Esophagus (tissue), 2 donors: ENCODE results near the gene GCGR. TPM values are rescaled to one million over a fixed set of nuclear protein-coding genes. Genes with fewer than 3 reads are reported as not detected.

Experiments
- H3K27ac ChIP-seq, 2 donors: one replicate each; pipeline ENCODE4 v1.5.1; 2013; ENCODE audit warnings: low read depth in 2 of 2, mild to moderate bottlenecking in 2 of 2, inconsistent platforms in 1 of 2, low read length in 1 of 2, moderate library complexity in 1 of 2
- H3K27me3 ChIP-seq, 2 donors: one replicate each; pipeline ENCODE4 v1.6.1; 2013; ENCODE audit warnings: low read length in 2 of 2, control low read depth in 1 of 2, mild to moderate bottlenecking in 1 of 2; ENCODE audit not compliant: insufficient read depth in 2 of 2, control insufficient read depth in 1 of 2
- H3K36me3 ChIP-seq, 2 donors: one replicate each; pipeline ENCODE4 v1.6.1; 2013; ENCODE audit warnings: low read length in 1 of 2; ENCODE audit not compliant: control insufficient read depth in 2 of 2, insufficient read depth in 2 of 2
- H3K4me1 ChIP-seq, 2 donors: one replicate each; pipeline ENCODE4 v1.6.1; 2013; ENCODE audit warnings: low read length in 1 of 2; ENCODE audit not compliant: control insufficient read depth in 2 of 2, insufficient read depth in 2 of 2
- H3K4me3 ChIP-seq, 2 donors: one replicate each; pipeline ENCODE4 v1.5.1; 2013; ENCODE audit warnings: low read length in 2 of 2, mild to moderate bottlenecking in 2 of 2, low read depth in 1 of 2, moderate library complexity in 1 of 2
- H3K9me3 ChIP-seq, 2 donors: one replicate each; pipeline ENCODE4 v1.6.1; 2013; ENCODE audit warnings: mild to moderate bottlenecking in 2 of 2, low read depth in 1 of 2, low read length in 1 of 2, moderate library complexity in 1 of 2; ENCODE audit not compliant: control insufficient read depth in 2 of 2, insufficient read depth in 1 of 2
- WGBS, 2 donors: extraction: QIAGEN DNeasy Blood & Tissue Kit; methylation state at CpG; one replicate each; pipeline ENCODE4 v1.1.7; 2013; 5-methylcytosine and 5-hydroxymethylcytosine counted together
- polyA plus RNA-seq, 2 donors: library from polyadenylated mRNA; stranded (reverse); fragments of 200-250 nt; gene quantifications; one replicate each; pipeline ENCODE4 v1.2.3, GENCODE V29; 2013
- donor health status: healthy with polysubstance abuse.
- donor health status: Bipolar disorder and iron deficiency.

Gene GCGR
- polyA plus RNA-seq, 2 donors, result 0.11 to 0.14 TPM

DNA sequence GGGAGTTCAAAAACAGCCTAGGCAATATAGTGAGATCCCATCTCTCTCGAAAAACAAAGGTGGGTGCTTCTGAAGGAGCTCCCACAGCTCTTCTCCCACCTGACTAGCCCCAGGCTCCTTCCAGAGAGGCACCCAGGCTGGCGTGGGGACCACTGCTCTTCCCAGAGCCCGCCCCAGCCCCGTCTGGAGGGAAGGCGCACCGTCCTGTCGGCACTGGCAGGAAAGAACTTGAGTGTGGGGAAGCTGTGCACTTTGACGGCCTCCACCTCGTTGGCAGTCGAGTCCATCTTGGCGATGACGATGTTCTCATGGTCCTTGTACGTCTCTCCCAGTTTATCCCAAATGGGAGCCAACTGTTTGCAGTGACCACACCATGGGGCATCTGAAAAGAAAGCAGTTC, 41.4 kb downstream of the GCGR start:
- 89 to 92% methylated on average over 13 of the region's 13 CpGs for WGBS, 2 donors
- H3K9me3 ChIP-seq, result no peaks in the 10 kb centered on the region
- H3K4me3 ChIP-seq, result no peak overlapping the region
- peaks cover 27 to 52% of the 10 kb centered on the region in 2 donors for H3K36me3 ChIP-seq
- H3K27ac ChIP-seq, result peak overlapping the region in 1 of 2 donors; percentile 14
- H3K4me1 ChIP-seq, result peaks cover 0 to 12% of the 10 kb centered on the region in 2 donors
- no peaks in the 10 kb centered on the region for H3K27me3 ChIP-seq

DNA sequence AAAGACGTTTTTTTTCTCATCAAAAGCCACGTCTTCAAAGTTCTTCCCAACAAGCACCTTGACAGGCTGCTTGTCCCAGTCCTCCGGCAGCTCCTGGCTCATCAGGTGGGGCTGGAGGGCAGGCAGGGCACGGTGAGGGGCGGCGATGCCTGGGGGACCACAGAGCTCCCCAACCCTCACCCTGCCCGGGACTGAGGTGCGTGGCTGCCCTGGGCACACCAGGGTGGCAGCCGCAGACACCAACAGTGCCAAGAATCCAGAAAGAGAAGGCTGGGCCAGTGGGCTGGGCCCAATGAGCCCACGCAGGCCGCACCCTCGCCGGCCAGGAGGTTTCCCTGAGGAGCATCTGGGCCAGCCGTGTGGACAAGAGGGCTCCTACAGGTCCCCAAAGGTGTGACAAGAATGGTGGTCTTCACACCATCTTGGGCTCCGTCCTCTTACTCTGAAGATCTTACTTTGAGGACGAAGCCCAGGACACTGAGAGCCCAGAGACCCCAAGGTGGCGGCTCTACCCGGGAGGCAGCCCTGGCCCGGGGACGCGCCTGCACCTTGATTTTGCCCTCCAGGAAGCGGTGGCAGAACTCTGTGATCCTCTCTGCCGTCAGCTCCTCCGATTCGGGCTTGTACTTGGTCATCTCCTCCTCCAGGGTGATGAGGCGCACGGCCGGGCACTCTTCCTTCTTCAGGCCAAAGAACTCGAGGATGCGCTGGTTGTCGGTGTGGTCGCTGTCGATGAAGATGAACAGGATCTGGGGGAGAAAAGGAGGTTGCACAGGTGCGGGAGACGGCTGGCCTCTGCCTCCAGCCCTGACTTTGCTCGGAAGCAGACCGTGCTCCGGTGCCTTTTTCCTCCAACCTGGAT, 42.2 kb downstream of the GCGR start:
- no peaks in the 10 kb centered on the region for H3K9me3 ChIP-seq
- H3K4me1 ChIP-seq, result peaks cover 0 to 10% of the 10 kb centered on the region in 2 donors
- no peak overlapping the region for H3K4me3 ChIP-seq
- H3K36me3 ChIP-seq, result peaks cover 27 to 53% of the 10 kb centered on the region in 2 donors
- H3K27me3 ChIP-seq, result no peaks in the 10 kb centered on the region
- WGBS, 2 donors, result 88 to 91% methylated on average over 30 to 38 of the region's 38 CpGs
- H3K27ac ChIP-seq, result peak overlapping the region in 1 of 2 donors; percentile 48

DNA sequence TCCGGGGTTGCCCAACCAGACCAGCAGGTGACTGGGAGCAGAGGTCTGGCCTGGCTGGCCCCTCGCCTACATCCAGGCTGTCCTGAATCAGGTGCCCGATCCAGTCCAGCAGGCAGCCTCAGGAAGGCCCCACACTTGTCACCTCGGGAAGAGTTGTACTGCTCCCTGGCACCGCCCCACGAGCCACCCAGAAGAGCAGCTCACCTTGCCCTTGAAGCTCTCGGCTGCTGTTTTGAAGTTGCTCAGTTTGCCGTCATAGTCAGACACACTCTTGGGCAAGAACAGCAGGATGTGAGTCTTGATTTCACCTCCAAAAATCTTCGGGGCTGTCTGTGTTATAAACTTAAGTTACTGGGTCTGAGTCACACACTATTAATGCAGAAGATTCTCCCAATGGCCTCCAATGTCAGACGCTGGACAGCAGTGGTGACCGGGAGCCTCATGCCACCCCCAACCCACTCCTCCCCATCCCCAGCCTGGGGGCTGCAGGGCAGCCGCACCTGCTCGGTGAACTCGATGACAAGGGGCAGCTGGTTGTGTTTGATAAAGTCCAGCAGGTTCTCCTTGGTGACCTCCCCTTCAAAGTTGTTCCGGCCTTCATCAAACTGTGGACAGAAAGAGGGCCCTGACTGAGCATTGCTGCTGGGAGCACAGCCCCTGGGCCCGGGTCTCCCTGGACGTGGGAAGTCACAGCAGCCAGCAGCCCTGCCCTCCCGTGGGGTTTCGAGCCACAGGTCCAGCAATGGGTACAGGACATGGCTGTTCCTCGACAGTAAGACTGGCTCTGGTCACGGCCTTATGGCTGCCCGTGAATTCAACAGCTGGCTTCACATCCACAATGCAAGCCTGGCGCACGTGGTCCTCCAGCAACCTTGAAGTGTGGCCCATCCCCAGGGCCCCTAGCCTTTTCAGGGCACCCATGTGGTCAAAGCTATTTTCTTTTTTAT, 43.1 kb downstream of the GCGR start:
- Histone ChIP-seq H3K4me3 (no peak overlapping the region), H3K27me3 (no peaks in the 10 kb centered on the region), H3K27ac (peak overlapping the region; percentile 28 to 47), H3K4me1 (peaks cover 0 to 4% of the 10 kb centered on the region in 2 donors), H3K36me3 (peaks cover 27 to 61% of the 10 kb centered on the region in 2 donors), H3K9me3 (no peaks in the 10 kb centered on the region)
- 83 to 84% methylated on average over 24 of the region's 24 CpGs for WGBS, 2 donors

DNA sequence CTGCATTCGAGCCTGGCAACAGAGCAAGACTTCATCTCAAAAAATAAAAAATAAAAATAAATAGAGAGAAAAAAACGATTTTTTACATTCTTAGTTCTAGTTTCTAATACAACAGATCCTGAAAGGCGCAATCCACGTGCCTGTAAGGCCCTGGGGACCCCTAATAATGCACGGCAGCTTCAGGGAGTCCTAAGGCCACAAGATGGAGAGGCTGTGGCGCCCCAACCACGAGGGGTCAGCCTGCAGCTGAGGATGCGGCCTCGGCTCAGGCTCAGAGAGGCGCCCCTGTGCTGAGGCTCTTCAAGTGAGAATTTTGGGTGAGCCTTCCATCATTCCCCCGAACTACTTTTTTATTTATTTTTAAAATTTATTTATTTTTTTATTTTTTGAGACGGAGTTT, 45.5 kb downstream of the GCGR start:
- no peaks in the 10 kb centered on the region for H3K9me3 ChIP-seq
- no peak overlapping the region for H3K27ac ChIP-seq
- WGBS, 2 donors, result 94% methylated on average over 12 of the region's 12 CpGs
- H3K36me3 ChIP-seq, result peaks cover 25 to 57% of the 10 kb centered on the region in 2 donors
- H3K4me1 ChIP-seq, result peaks cover 0 to 7% of the 10 kb centered on the region in 2 donors
- H3K27me3 ChIP-seq, result no peaks in the 10 kb centered on the region
- no peak overlapping the region for H3K4me3 ChIP-seq

DNA sequence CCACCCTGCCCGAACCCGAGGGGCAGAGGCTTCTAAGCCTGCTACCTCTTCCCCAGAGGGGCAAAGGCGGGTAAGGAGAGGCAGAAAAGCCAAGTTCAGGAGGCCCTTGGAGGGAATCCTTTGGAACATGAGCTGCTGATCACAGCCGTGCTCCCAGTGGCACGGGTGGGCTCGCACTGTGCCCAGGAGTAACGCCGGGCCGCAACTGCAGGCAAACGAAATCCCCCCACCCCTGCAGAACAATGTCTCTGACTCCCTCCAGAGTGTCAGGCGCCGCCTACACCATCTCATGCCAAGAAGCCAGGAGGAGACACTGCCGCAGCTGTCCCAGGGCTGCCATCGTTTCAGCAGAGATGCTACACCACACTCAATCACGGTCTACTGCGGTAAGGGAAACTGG, 47.5 kb downstream of the GCGR start:
- peaks cover 9 to 42% of the 10 kb centered on the region in 2 donors for H3K36me3 ChIP-seq
- no peaks in the 10 kb centered on the region for H3K27me3 ChIP-seq
- H3K27ac ChIP-seq, result no peak overlapping the region
- peaks cover 0 to 6% of the 10 kb centered on the region in 2 donors for H3K4me1 ChIP-seq
- H3K9me3 ChIP-seq, result no peaks in the 10 kb centered on the region
- WGBS, 2 donors, result 93% methylated on average over 16 of the region's 16 CpGs
- H3K4me3 ChIP-seq, result no peak overlapping the region

DNA sequence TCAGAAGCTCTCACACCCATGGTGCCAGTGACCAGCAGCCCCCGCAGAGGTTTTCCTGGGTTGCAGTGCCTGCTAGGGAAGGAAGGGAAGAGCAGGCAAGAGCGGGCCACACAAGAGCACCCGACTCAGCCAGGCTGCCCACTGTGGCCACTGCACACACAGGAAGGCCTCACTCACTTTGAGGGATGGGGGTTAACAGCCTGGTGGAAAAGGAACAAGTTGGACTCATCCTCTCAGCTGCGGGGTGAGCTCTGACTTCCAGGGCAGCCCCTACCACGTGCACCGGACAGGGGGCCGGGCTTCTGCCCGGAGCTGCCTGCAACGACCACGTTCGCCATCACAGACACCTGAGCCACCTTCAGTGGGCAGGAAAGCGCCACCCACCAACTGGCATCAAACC, 48.3 kb downstream of the GCGR start:
- H3K9me3 ChIP-seq, result no peaks in the 10 kb centered on the region
- H3K4me1 ChIP-seq, result peaks cover 0 to 3% of the 10 kb centered on the region in 2 donors
- WGBS, 2 donors, result 88 to 92% methylated on average over 12 of the region's 12 CpGs
- no peaks in the 10 kb centered on the region for H3K27me3 ChIP-seq
- H3K27ac ChIP-seq, result no peak overlapping the region
- peaks cover 9 to 34% of the 10 kb centered on the region in 2 donors for H3K36me3 ChIP-seq
- no peak overlapping the region for H3K4me3 ChIP-seq

DNA sequence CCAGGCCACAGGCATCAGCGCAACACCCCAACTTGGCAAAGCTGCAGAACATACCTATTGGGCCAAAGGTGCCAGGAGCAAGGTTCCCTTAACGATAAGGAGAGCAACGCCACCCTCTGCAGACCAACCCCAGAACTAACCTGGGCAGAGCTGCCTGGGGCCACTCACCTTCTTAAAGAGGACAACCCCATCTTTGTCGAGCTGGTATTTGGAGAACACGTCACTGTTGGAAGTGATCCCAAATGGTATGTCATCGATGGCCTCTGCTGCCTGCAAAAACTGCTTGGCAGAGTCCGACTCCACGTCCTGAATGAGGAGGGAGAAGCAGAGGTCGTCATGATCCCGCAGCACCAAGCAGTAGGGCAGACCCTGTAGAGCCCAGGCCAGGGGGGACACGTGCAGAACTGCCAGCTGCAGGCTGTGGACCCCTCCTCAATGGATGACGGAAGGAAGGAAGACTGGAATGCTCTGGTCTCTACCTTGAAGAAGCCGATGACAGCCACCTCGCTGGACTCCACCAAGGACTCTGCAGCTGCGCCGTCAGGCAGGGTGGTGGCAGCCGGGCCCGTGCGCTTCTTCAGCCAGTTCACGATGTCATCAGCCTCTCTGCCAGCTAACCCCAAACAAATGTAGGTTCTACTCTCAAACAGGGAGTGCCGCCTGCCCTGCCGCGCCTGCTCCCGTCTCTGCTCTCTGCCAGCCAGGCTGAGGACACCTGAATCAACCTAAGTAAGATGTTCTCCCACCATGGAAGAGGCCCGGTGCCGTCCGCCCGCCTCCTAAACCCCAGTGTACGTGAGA, 51.2 kb downstream of the GCGR start:
- Histone ChIP-seq H3K4me1 (peaks cover 3 to 16% of the 10 kb centered on the region in 2 donors), H3K9me3 (no peaks in the 10 kb centered on the region), H3K27ac (peak overlapping the region; percentile 69 to 93), H3K36me3 (peaks cover 9 to 43% of the 10 kb centered on the region in 2 donors), H3K4me3 (no peak overlapping the region), H3K27me3 (no peaks in the 10 kb centered on the region)
- WGBS, 2 donors, result 48 to 55% methylated on average over 29 of the region's 29 CpGs

DNA sequence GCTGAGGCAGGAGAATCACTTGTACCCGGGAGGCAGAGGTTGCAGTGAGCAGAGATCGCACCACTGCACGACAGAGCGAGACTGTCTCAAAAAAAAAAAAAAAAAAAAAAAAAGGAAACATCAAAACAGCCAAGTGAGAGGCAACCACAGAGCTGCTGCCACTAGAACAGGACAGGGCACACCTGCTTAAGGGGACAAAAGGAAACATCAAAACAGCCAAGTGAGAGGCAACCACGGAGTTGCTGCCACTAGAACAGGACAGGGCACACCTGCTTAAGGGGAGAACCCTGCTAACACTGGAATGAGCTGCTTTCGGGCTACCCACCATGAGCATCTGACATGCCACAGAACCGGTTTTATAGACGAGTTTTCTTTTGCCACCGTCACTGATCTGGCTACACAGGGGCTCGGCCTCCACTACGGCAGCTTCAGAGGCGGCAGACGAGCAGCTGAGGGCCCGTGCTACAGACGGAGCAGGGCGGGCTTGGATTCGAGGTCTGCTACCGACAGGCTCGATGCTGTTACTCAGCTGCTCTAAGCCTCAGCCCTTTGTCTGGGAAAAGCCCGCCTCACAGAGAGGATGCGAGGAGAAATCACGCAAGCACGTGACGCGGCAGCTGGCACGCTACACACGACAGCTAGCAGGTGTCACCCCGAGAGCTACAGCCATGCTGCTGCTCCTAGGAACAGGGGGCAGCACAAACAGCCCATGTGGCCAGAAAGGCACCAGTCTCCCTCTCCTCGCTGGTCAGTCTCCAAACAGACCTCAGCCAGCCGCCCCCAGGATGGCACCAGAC, 54.4 kb downstream of the GCGR start:
- 56 to 69% methylated on average over 30 of the region's 30 CpGs for WGBS, 2 donors
- H3K27me3 ChIP-seq, result no peaks in the 10 kb centered on the region
- peak overlapping the region; percentile 2 to 95 for H3K27ac ChIP-seq
- H3K4me1 ChIP-seq, result peaks cover 3 to 16% of the 10 kb centered on the region in 2 donors
- H3K36me3 ChIP-seq, result peaks cover 5 to 32% of the 10 kb centered on the region in 2 donors
- H3K4me3 ChIP-seq, result peak overlapping the region; percentile 65 to 95
- H3K9me3 ChIP-seq, result no peaks in the 10 kb centered on the region
